Spinal cord (tissue), 10 donors: ENCODE data around the gene DAB1. TPM values are rescaled to one million over a fixed set of nuclear protein-coding genes. Genes with fewer than 3 reads are reported as not detected.
A peak's percentile ranks its signal among the peaks of the same experiment; 100 is the strongest.

ENCODE experiments used
- DNase-seq, 6 donors: peaks; one replicate each; pipeline versions ENCODE4 v3.0.0 to v3.0.0-alpha.2; 2013 to 2015; ENCODE audit warnings: low spot score in 6 of 6, low read depth in 4 of 6
- H3K27ac ChIP-seq: one replicate; pipeline ENCODE4 v1.5.1; 2013; ENCODE audit warnings: low read depth, low read length, control low read depth
- H3K27me3 ChIP-seq: one replicate; pipeline ENCODE4 v1.6.1; 2013; ENCODE audit warnings: low read length; ENCODE audit not compliant: control insufficient read depth, insufficient read depth
- H3K36me3 ChIP-seq: one replicate; pipeline ENCODE4 v1.6.1; 2013; ENCODE audit warnings: low read length; ENCODE audit not compliant: control insufficient read depth, insufficient read depth
- H3K4me1 ChIP-seq: one replicate; pipeline ENCODE4 v1.6.1; 2013; ENCODE audit warnings: low read length; ENCODE audit not compliant: control insufficient read depth, insufficient read depth
- H3K4me3 ChIP-seq: one replicate; pipeline ENCODE4 v1.5.1; 2013; ENCODE audit warnings: low read depth, low read length, control low read depth
- H3K9me3 ChIP-seq: one replicate; pipeline ENCODE4 v1.6.1; 2013; ENCODE audit warnings: low read length; ENCODE audit not compliant: control insufficient read depth, insufficient read depth
- WGBS: methylation state at CpG from one replicate; pipeline ENCODE4 v1.1.5; 2013; ENCODE audit warnings: missing lambda C conversion rate; ENCODE audit not compliant: insufficient coverage; 5-methylcytosine and 5-hydroxymethylcytosine counted together
- polyA plus RNA-seq, 2 donors: library from polyadenylated mRNA; unstranded; fragments of 120-200 nt; gene quantifications; one replicate each; pipeline ENCODE4 v1.2.1, GENCODE V29; 2013; ENCODE audit not compliant: insufficient read length in 2 of 2
- total RNA-seq, 2 donors: library from RNA; depleted of rRNA in 1 of 2; stranded (reverse); fragments of 120-200 nt in 1 of 2; fragments of >200 nt in 1 of 2; gene quantifications; one replicate each; pipeline versions ENCODE4 v1.2.3 to v1.2.4, GENCODE V29; 2013 to 2014
- donor health status: healthy.

Gene DAB1
- total and polyA plus RNA-seq, 4 donors = 8.3 to 27.9 (median 16.9) TPM

- Histone ChIP-seq H3K9me3 (no peaks in the 10 kb centered on the region), H3K36me3 (no peaks in the 10 kb centered on the region), H3K27ac (no peak overlapping the region), H3K4me1 (no peaks in the 10 kb centered on the region), H3K27me3 (no peaks in the 10 kb centered on the region), H3K4me3 (no peak overlapping the region)
- no peak for DNase-seq
- 100% methylated on average over 1 of the region's 5 CpGs for WGBS
Observed at GRCh38 chr1:57124768-57125446, 299.0 kb downstream of the DAB1 start.

DNA sequence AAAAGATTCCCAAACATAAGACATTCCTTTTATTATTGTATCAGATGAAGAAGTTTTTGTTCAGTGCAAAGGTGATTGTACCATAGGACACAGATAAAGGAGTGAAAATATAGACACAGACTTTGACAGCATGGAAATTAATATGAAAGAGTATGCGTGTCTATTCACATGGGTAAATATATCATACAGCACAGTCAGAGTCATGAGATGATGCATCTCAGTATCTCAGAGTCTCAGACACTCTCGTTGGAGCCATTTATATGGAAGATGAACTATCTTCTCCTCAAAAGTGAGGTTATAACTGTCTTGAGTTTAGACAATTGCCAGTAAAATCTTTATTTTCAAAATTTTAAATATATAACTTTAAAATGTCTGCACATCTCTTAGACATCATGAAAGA, 299.7 kb downstream of the DAB1 start:
- no peak overlapping the region for H3K4me3 ChIP-seq

GRCh38 chr1:57122031-57122430, 301.8 kb downstream of the DAB1 start:
- Histone ChIP-seq H3K4me1 (no peaks in the 10 kb centered on the region), H3K9me3 (no peaks in the 10 kb centered on the region), H3K27me3 (no peaks in the 10 kb centered on the region), H3K27ac (no peak overlapping the region), H3K36me3 (no peaks in the 10 kb centered on the region), H3K4me3 (no peak overlapping the region)
- 50% methylated on average over 1 of the region's 2 CpGs for WGBS
- DNase-seq = no peak

More for the DNA sequence above, 299.7 kb downstream of the DAB1 start:
- no peak for DNase-seq
- no CpG with 5 or more reads among the region's 2 CpGs for WGBS
- Histone ChIP-seq H3K9me3 (no peaks in the 10 kb centered on the region), H3K4me1 (no peaks in the 10 kb centered on the region), H3K27ac (no peak overlapping the region), H3K36me3 (no peaks in the 10 kb centered on the region), H3K27me3 (no peaks in the 10 kb centered on the region)

GRCh38 chr1:57118948-57119603, 304.8 kb downstream of the DAB1 start:
- no peaks in the 10 kb centered on the region for H3K27me3 ChIP-seq
- H3K4me1 ChIP-seq = no peaks in the 10 kb centered on the region
- WGBS = no CpG with 5 or more reads among the region's 4 CpGs
- no peaks in the 10 kb centered on the region for H3K36me3 ChIP-seq
- H3K4me3 ChIP-seq = no peak overlapping the region
- H3K9me3 ChIP-seq = no peaks in the 10 kb centered on the region
- no peak for DNase-seq
- H3K27ac ChIP-seq = no peak overlapping the region

DNA sequence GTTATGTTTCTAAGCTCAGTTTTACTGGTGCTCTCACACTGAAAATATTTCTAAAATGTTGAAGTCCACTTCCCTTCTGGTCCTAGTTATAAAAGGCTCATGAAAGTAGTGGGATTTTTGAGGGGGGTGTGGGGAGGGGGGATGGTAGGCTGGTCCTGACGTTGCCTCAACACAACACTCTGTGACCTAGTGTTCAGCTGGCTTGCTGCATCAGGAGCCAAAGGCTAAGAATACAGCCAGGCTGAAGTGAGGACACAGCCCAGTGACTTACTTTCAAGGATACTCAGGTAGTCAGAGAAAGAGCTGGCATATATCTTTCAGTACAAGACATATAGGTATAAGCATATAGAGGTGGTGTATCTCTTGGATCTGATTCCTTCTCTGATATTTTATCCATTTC, 306.1 kb downstream of the DAB1 start:
- H3K4me1 ChIP-seq = no peaks in the 10 kb centered on the region
- 44% methylated on average over 1 of the region's 1 CpG for WGBS
- DNase-seq = no peak
- no peak overlapping the region for H3K4me3 ChIP-seq
- H3K9me3 ChIP-seq = no peaks in the 10 kb centered on the region
- H3K36me3 ChIP-seq = no peaks in the 10 kb centered on the region
- H3K27me3 ChIP-seq = no peaks in the 10 kb centered on the region
- H3K27ac ChIP-seq = no peak overlapping the region

DNA sequence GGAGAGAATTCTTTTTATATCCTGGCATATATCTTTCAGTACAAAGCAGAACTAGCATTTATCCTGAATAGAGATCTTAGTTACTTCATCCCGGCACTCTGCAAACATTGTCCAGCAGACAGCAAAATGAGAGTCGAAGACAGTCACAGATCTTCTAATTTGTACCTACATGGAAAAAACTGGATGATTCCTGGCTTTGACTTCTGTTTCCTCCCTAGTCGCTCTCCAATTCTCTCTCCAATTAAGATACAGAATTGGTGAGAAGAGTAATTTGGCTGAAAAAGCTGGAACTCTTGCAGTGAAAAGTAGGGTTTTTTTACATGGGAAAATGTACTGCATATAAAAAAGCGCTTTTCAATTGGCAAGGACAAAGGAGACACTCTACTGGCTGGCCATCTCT, 307.0 kb downstream of the DAB1 start:
- H3K36me3 ChIP-seq = no peaks in the 10 kb centered on the region
- no peak overlapping the region for H3K4me3 ChIP-seq
- WGBS = 58% methylated on average over 2 of the region's 4 CpGs
- H3K27ac ChIP-seq = no peak overlapping the region
- H3K9me3 ChIP-seq = no peaks in the 10 kb centered on the region
- no peaks in the 10 kb centered on the region for H3K4me1 ChIP-seq
- no peaks in the 10 kb centered on the region for H3K27me3 ChIP-seq
- DNase-seq = peak in 2 of 6 donors; percentile 45 to 59

DNA sequence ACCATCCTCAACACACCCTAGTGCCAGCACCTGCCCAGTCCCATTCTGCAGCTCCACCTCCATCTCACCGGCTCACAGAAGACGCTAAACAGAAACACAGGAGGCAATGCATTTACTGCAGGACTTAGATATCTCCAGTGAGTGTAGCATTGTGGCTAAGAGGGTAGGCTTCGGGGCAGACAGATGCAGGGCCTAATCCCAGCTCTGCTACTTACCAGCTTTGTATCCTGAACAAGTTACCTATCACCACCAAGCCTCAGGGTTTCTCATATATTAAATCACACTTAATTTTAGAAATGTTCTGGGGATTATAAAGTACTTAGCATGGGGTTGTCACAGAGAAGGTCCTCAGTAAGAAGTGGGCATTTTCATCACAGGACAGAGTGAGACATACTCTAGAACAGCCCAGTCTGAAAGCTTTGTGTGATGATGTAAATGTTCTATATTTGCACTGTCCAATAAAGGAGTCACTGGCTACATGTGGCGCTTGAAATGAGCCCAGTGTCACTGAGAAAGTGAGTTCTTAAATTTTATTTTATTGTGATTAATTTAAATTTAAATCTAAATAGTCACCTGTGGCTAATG, 308.7 kb downstream of the DAB1 start:
- no peaks in the 10 kb centered on the region for H3K27me3 ChIP-seq
- no peak overlapping the region for H3K27ac ChIP-seq
- no peak overlapping the region for H3K4me3 ChIP-seq
- H3K4me1 ChIP-seq = no peaks in the 10 kb centered on the region
- DNase-seq = no peak
- H3K9me3 ChIP-seq = no peaks in the 10 kb centered on the region
- no peaks in the 10 kb centered on the region for H3K36me3 ChIP-seq
- WGBS = 100% methylated on average over 2 of the region's 4 CpGs

DNA sequence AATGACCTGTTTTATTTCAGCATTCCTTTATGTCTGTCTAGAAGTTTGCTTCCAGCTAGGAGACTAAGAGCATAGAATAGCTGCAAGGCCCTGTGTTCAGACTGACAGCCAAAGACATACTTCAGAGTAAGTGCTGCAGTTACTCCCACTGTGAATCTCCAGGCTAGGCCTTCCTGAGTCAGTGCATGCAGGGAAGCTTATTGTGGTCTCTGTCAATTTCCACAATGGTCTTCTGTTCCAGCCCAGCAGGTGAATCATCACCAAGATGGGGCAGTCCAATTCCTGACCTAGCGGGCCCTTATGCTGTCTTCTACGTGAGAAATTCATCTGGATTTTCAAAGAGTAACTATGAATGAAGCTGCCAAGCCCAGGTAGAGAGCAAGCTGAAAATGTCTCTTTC, 311.7 kb downstream of the DAB1 start:
- WGBS = 55% methylated on average over 2 of the region's 2 CpGs
- no peak for DNase-seq
- H3K4me3 ChIP-seq = no peak overlapping the region
- H3K27me3 ChIP-seq = no peaks in the 10 kb centered on the region
- H3K27ac ChIP-seq = no peak overlapping the region
- no peaks in the 10 kb centered on the region for H3K4me1 ChIP-seq
- no peaks in the 10 kb centered on the region for H3K9me3 ChIP-seq
- H3K36me3 ChIP-seq = no peaks in the 10 kb centered on the region

DNA sequence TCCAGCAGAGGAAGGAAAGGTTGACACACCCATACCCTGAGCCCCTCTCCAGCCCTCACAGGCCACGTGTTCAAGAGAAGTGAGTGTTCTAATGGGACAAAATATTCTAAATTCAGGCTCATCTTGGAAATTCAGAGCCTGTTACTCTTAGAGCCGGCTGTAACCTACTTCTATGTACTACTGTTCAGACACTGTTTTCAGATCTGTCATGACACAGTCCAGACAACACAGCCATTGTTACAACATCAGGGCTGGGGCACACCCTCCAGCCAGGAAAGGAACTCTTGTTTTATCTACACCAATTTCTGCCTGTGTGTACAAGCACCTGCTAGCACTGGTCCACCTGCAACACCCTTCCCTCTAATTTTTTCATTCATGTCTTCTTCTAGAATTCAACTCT, 312.7 kb downstream of the DAB1 start:
- H3K36me3 ChIP-seq = no peaks in the 10 kb centered on the region
- H3K27ac ChIP-seq = no peak overlapping the region
- H3K27me3 ChIP-seq = no peaks in the 10 kb centered on the region
- DNase-seq = no peak
- WGBS = 67% methylated on average over 1 of the region's 2 CpGs
- no peak overlapping the region for H3K4me3 ChIP-seq
- no peaks in the 10 kb centered on the region for H3K9me3 ChIP-seq
- H3K4me1 ChIP-seq = no peaks in the 10 kb centered on the region

GRCh38 chr1:57109883-57110282, 314.0 kb downstream of the DAB1 start:
- no peak overlapping the region for H3K4me3 ChIP-seq
- no peak for DNase-seq
- 0% methylated on average over 1 of the region's 3 CpGs for WGBS
- H3K4me1 ChIP-seq = no peaks in the 10 kb centered on the region
- H3K36me3 ChIP-seq = no peaks in the 10 kb centered on the region
- no peaks in the 10 kb centered on the region for H3K27me3 ChIP-seq
- H3K27ac ChIP-seq = no peak overlapping the region
- H3K9me3 ChIP-seq = no peaks in the 10 kb centered on the region
